Measurements from ENCODE around the gene RTRAF. TPM values are rescaled to one million over a fixed set of nuclear protein-coding genes. Genes with fewer than 3 reads are reported as not detected.

RTRAF gene
- total and polyA plus RNA-seq, 2 donors (not counting 3 experiments of a cell fraction or from before 2014, with no cell fraction given), result 64.0 to 237 TPM

GRCh38 chr14:52031781-52032180 is 42.4 kb downstream of the RTRAF start:
- ChIA-PET POLR2A (no interaction called here), CTCF (interaction anchor here (1.3 kb wide), 1 partner anchor 12 kb away, joined by 3 read pairs; no protein-coding TSS in a partner anchor)
- TF ChIP-seq EZH2 (IDR thresholded peaks at IDR 0.05; ENCODE audit: borderline replicate concordance, low read depth, low read length, severe bottlenecking) (no peak), JUN (IDR thresholded peaks at IDR 0.05; ENCODE audit: borderline replicate concordance, insufficient read depth, insufficient read length, low read depth) (no peak), MYC (IDR thresholded peaks at IDR 0.05; ENCODE audit: low read depth, low read length) (no peak), GATA2 (IDR thresholded peaks at IDR 0.05; ENCODE audit: insufficient read depth, insufficient read length, low read depth, low read length) (no peak), CTCF (IDR thresholded peaks at IDR 0.05; ENCODE audit: extremely low read depth in 1 of 2, insufficient read depth in 1 of 2, low read depth in 1 of 2, low read length in 2 of 2) (no peak), FOS (IDR thresholded peaks at IDR 0.05; ENCODE audit: borderline replicate concordance, insufficient read depth, low read length) (no peak), POLR2A (IDR thresholded peaks at IDR 0.05; ENCODE audit: low read depth, low read length) (no peak), MAX (IDR thresholded peaks at IDR 0.05; ENCODE audit: insufficient read depth, insufficient read length) (no peak), POLR2AphosphoS5 (IDR thresholded peaks at IDR 0.05; ENCODE audit: insufficient read depth, low read depth, low read length) (no peak)
- DNase-seq (ENCODE audit: low read depth, low spot score) (no peak), FAIRE-seq (no peak)
- no TSS peak for BruUV-seq (replicated peaks)
- H3K4me2 ChIP-seq (ENCODE audit: insufficient read depth, low read length), result no peak overlapping the region
- H3K27ac ChIP-seq (ENCODE audit: insufficient read depth, low read depth, low read length), result no peak overlapping the region
- H4K20me1 ChIP-seq (replicated peaks; ENCODE audit: control insufficient read depth, extremely low read depth, insufficient read depth, low read length), result no peaks in the 10 kb centered on the region
- no peak overlapping the region for H2AFZ ChIP-seq (ENCODE audit: low read depth, low read length)
- H3K79me2 ChIP-seq (ENCODE audit: control insufficient read depth, insufficient read depth, low read length), result no peaks in the 10 kb centered on the region
- H3K36me3 ChIP-seq (ENCODE audit: control insufficient read depth in 2 of 2, extremely low read depth in 1 of 2, insufficient read depth in 2 of 2, low read length in 2 of 2), result no peaks in the 10 kb centered on the region
- no peak overlapping the region for H3K9ac ChIP-seq (replicated peaks; ENCODE audit: extremely low read depth, insufficient read depth, low read length)
- intact Hi-C loops (cut with micrococcal nuclease) (no loop called here), dilution Hi-C loops (cut with MboI; ENCODE audit: extremely low pct_ligation_motif_present, low sequenced_read_pairs) (no loop called here)
- H3K27me3 ChIP-seq (ENCODE audit: control insufficient read depth in 2 of 2, insufficient read depth in 2 of 2, low read length in 2 of 2), result no peaks in the 10 kb centered on the region
- peaks cover 32% of the 10 kb centered on the region for H3K4me1 ChIP-seq (ENCODE audit: control insufficient read depth, extremely low read depth, insufficient read depth, low read length)
- H3K9me3 ChIP-seq (replicated peaks; ENCODE audit: control insufficient read depth, insufficient read depth, low read length), result no peaks in the 10 kb centered on the region
- H3K4me3 ChIP-seq (replicated peaks in 1 of 3; ENCODE audit: insufficient read depth in 1 of 3, low read depth in 1 of 3, low read length in 3 of 3), result no peak overlapping the region
- no peaks in the 10 kb centered on the region for H3K9me1 ChIP-seq (replicated peaks; ENCODE audit: control insufficient read depth, extremely low read depth, insufficient read depth, low read length)

Data from endothelial cell of umbilical vein (primary cell).